AG09319 (cell line): ENCODE results near the gene ACTG1.
A peak's percentile ranks its signal among the peaks of the same experiment; 100 is the strongest.

Source experiments
- DNase-seq: peaks from one replicate; pipeline ENCODE4 v3.0.0-alpha.2; 2010; ENCODE audit warnings: low read depth; ENCODE audit errors: extremely low read depth
- CTCF ChIP-seq: IDR thresholded peaks from 2 replicates; pipeline ENCODE4 v1.5.1; 2011; ENCODE audit warnings: low read depth, mild to moderate bottlenecking, inconsistent platforms, low read length, moderate library complexity

The ACTG1 gene

GRCh38 chr17:81539571-81539900, 26.9 kb upstream of the ACTG1 start:
- TF ChIP-seq CTCF = no peak
- DNase-seq = no peak

- no peak for TF ChIP-seq CTCF
- no peak for DNase-seq
Observed at GRCh38 chr17:81538651-81539570, 26.3 kb upstream of the ACTG1 start.

- DNase-seq = no peak
- no peak for TF ChIP-seq CTCF
Observed at GRCh38 chr17:81537856-81538555, 25.4 kb upstream of the ACTG1 start.

- TF ChIP-seq CTCF = peak; percentile 52
- no peak for DNase-seq
Observed at GRCh38 chr17:81537343-81537855, 24.8 kb upstream of the ACTG1 start.

- no peak for TF ChIP-seq CTCF
- DNase-seq = no peak
Observed at GRCh38 chr17:81536299-81537290, 24.0 kb upstream of the ACTG1 start.

GRCh38 chr17:81535480-81536298, 23.1 kb upstream of the ACTG1 start:
- no peak for TF ChIP-seq CTCF
- no peak for DNase-seq
